ENCODE results near the gene SOCS6. TPM values are rescaled to one million over a fixed set of nuclear protein-coding genes. Genes with fewer than 3 reads are reported as not detected.
"Not testable (repeated sequence)": the region's sequence is repeated elsewhere in the genome, so short reads cannot be mapped to it uniquely, and the experiment has no call there.

Gene SOCS6
- total RNA-seq, 1 donor from 2014 or later: 21.8 TPM

GRCh38 chr18:70335892-70336726 is 47.3 kb downstream of the SOCS6 start:
- DNase-seq (ENCODE audit: missing footprints): no peak
- no peak for ATAC-seq
- intact Hi-C loops (cut with DNase I): loop anchor here (5.0 kb wide), 1 partner anchor 39 kb away; no protein-coding TSS in a partner anchor

- ATAC-seq (peak; percentile 81), DNase-seq (ENCODE audit: missing footprints) (no peak)
- intact Hi-C loops (cut with DNase I): loop anchor here (5.0 kb wide), 1 partner anchor 40 kb away; no protein-coding TSS in a partner anchor
Measured at GRCh38 chr18:70337139-70337972, 48.5 kb downstream of the SOCS6 start.

GRCh38 chr18:70338890-70339289 is 50.0 kb downstream of the SOCS6 start:
- intact Hi-C loops (cut with DNase I): loop anchor here (5.0 kb wide), 1 partner anchor 42 kb away; no protein-coding TSS in a partner anchor
- no peak for ATAC-seq
- no peak for DNase-seq (ENCODE audit: missing footprints)

- DNase-seq (ENCODE audit: missing footprints) (no peak), ATAC-seq (no peak)
- intact Hi-C loops (cut with DNase I): loop anchor here (5.0 kb wide), 1 partner anchor 43 kb away; no protein-coding TSS in a partner anchor
Measured at GRCh38 chr18:70339915-70340314, 51.1 kb downstream of the SOCS6 start.

GRCh38 chr18:70348481-70348880 is 59.6 kb downstream of the SOCS6 start:
- intact Hi-C loops (cut with DNase I); DNase-seq (ENCODE audit: missing footprints); ATAC-seq: not testable (repeated sequence)

- DNase-seq (ENCODE audit: missing footprints) (no peak), ATAC-seq (no peak)
- intact Hi-C loops (cut with DNase I): no loop called here
Measured at GRCh38 chr18:70349316-70349715, 60.5 kb downstream of the SOCS6 start.

GRCh38 chr18:70354080-70354479 is 65.2 kb downstream of the SOCS6 start:
- DNase-seq (ENCODE audit: missing footprints): no peak
- intact Hi-C loops (cut with DNase I): no loop called here
- no peak for ATAC-seq

- DNase-seq (ENCODE audit: missing footprints): no peak
- intact Hi-C loops (cut with DNase I): no loop called here
- ATAC-seq: no peak
Measured at GRCh38 chr18:70354771-70355170, 65.9 kb downstream of the SOCS6 start.

- intact Hi-C loops (cut with DNase I): no loop called here
Measured at GRCh38 chr18:70355620-70356385, 67.0 kb downstream of the SOCS6 start.

GRCh38 chr18:70358105-70358406 is 69.2 kb downstream of the SOCS6 start:
- intact Hi-C loops (cut with DNase I); DNase-seq (ENCODE audit: missing footprints); ATAC-seq: not testable (repeated sequence)

More at GRCh38 chr18:70355620-70356385, 67.0 kb downstream of the SOCS6 start:
- DNase-seq (ENCODE audit: missing footprints) (no peak), ATAC-seq (no peak)

- no peak for DNase-seq (ENCODE audit: missing footprints)
- intact Hi-C loops (cut with DNase I): no loop called here
Measured at GRCh38 chr18:70359071-70359470, 70.2 kb downstream of the SOCS6 start.

GRCh38 chr18:70362258-70362657 is 73.4 kb downstream of the SOCS6 start:
- DNase-seq (ENCODE audit: missing footprints) (no peak), ATAC-seq (no peak)
- intact Hi-C loops (cut with DNase I): no loop called here

More at GRCh38 chr18:70359071-70359470, 70.2 kb downstream of the SOCS6 start:
- no peak for ATAC-seq

- no peak for DNase-seq (ENCODE audit: missing footprints)
- ATAC-seq: no peak
- intact Hi-C loops (cut with DNase I): no loop called here
Measured at GRCh38 chr18:70363861-70364260, 75.0 kb downstream of the SOCS6 start.

- intact Hi-C loops (cut with DNase I): no loop called here
- no peak for ATAC-seq
- DNase-seq (ENCODE audit: missing footprints): no peak
Measured at GRCh38 chr18:70365361-70365760, 76.5 kb downstream of the SOCS6 start.

GRCh38 chr18:70366174-70366573 is 77.3 kb downstream of the SOCS6 start:
- DNase-seq (ENCODE audit: missing footprints) (no peak), ATAC-seq (no peak)
- intact Hi-C loops (cut with DNase I): no loop called here

GRCh38 chr18:70366670-70367069 is 77.8 kb downstream of the SOCS6 start:
- intact Hi-C loops (cut with DNase I): no loop called here
- ATAC-seq: no peak
- no peak for DNase-seq (ENCODE audit: missing footprints)

- intact Hi-C loops (cut with DNase I); ATAC-seq; DNase-seq (ENCODE audit: missing footprints): not testable (repeated sequence)
Measured at GRCh38 chr18:70367344-70367743, 78.5 kb downstream of the SOCS6 start.

- DNase-seq (ENCODE audit: missing footprints) (no peak), ATAC-seq (no peak)
- intact Hi-C loops (cut with DNase I): no loop called here
Measured at GRCh38 chr18:70368903-70369302, 80.1 kb downstream of the SOCS6 start.
